Small intestine (tissue), 7 donors: ENCODE data around the gene SPINDOC. TPM values are rescaled to one million over a fixed set of nuclear protein-coding genes. Genes with fewer than 3 reads are reported as not detected.

ENCODE experiments used
- DNase-seq, 2 donors: peaks; one replicate each; pipeline versions ENCODE4 v3.0.0 to v3.0.0-alpha.2; 2013
- FAIRE-seq: peaks from 2 replicates; lab custom pipeline; 2012; peaks lifted over from hg19 to GRCh38; lab: Jason Lieb, UNC
- H3K27ac ChIP-seq, 3 donors: one replicate each; pipeline ENCODE4 v1.5.1; 2013; ENCODE audit warnings: low read length in 2 of 3, mild to moderate bottlenecking in 2 of 3, control low read depth in 1 of 3, inconsistent platforms in 1 of 3, low read depth in 1 of 3, moderate library complexity in 1 of 3
- H3K27me3 ChIP-seq, 3 donors: one replicate each; pipeline ENCODE4 v1.6.1; 2013; ENCODE audit warnings: low read length in 3 of 3, inconsistent platforms in 1 of 3; ENCODE audit not compliant: control insufficient read depth in 3 of 3, insufficient read depth in 3 of 3
- H3K36me3 ChIP-seq, 3 donors: one replicate each; pipeline ENCODE4 v1.6.1; 2013; ENCODE audit warnings: low read length in 3 of 3, inconsistent platforms in 1 of 3, low read depth in 1 of 3, mild to moderate bottlenecking in 1 of 3, moderate library complexity in 1 of 3; ENCODE audit not compliant: control insufficient read depth in 3 of 3, insufficient read depth in 2 of 3
- H3K4me1 ChIP-seq, 3 donors: one replicate each; pipeline ENCODE4 v1.6.1; 2013; ENCODE audit warnings: low read length in 2 of 3, inconsistent platforms in 1 of 3, low read depth in 1 of 3, mild to moderate bottlenecking in 1 of 3, moderate library complexity in 1 of 3; ENCODE audit not compliant: control insufficient read depth in 3 of 3, insufficient read depth in 2 of 3
- H3K4me3 ChIP-seq, 3 donors: one replicate each; pipeline ENCODE4 v1.5.1; 2013; ENCODE audit warnings: low read length in 3 of 3, control low read depth in 1 of 3, inconsistent platforms in 1 of 3, low read depth in 1 of 3, mild to moderate bottlenecking in 1 of 3, moderate library complexity in 1 of 3
- H3K9me3 ChIP-seq, 2 donors: one replicate each; pipeline ENCODE4 v1.6.1; 2013; ENCODE audit warnings: low read depth in 1 of 2, low read length in 1 of 2; ENCODE audit not compliant: control insufficient read depth in 2 of 2, insufficient read depth in 1 of 2
- WGBS, 3 donors: extraction: QIAGEN DNeasy Blood & Tissue Kit; methylation state at CpG; one replicate each; pipeline ENCODE4 v1.1.7; 2013; 5-methylcytosine and 5-hydroxymethylcytosine counted together
- polyA plus RNA-seq, 4 donors: library from polyadenylated mRNA; stranded (reverse) in 3 of 4; unstranded in 1 of 4; fragments of 200-250 nt in 3 of 4; fragments of 120-200 nt in 1 of 4; gene quantifications; one replicate each; pipeline versions ENCODE4 v1.2.1 to v1.2.3, GENCODE V29; 2013
- donor health status: healthy with polysubstance abuse.
- donor health status: control.
- donor health status: control.
- donor health status: Bipolar disorder and iron deficiency.
- donor health status: healthy.

Gene SPINDOC
- polyA plus RNA-seq, 4 donors = 1.1 to 17.4 (median 5.4) TPM

DNA sequence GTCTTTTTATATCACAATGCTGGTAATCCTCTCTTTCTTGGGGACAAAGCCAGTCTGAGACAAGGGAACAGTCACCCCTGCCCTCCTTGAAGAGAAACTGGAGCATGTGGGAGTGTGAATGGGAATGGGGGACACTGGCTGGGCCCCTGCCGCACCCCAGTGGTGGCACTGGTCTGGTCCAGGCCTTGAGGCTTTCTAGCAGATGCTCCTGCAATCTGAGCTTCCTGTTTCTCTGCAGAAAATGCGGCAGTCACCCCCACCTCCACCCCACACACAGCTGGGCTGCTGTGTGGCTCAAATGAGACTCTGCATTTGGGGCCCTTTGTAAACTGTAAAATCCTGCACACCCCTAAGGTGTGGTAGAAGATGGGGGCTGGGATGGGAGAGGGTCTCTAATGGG, 19.1 kb downstream of the SPINDOC start:
- H3K27me3 ChIP-seq = no peaks in the 10 kb centered on the region
- DNase-seq (no peak), FAIRE-seq (no peak)
- WGBS, 3 donors = 50 to 76% (median 72%) methylated on average over 2 of the region's 2 CpGs
- no peak overlapping the region for H3K4me3 ChIP-seq
- peaks cover 0 to 10% (median 0%) of the 10 kb centered on the region in 3 donors for H3K4me1 ChIP-seq
- no peak overlapping the region for H3K27ac ChIP-seq
- H3K36me3 ChIP-seq = peaks cover 0 to 15% (median 0%) of the 10 kb centered on the region in 3 donors
- H3K9me3 ChIP-seq = no peaks in the 10 kb centered on the region

DNA sequence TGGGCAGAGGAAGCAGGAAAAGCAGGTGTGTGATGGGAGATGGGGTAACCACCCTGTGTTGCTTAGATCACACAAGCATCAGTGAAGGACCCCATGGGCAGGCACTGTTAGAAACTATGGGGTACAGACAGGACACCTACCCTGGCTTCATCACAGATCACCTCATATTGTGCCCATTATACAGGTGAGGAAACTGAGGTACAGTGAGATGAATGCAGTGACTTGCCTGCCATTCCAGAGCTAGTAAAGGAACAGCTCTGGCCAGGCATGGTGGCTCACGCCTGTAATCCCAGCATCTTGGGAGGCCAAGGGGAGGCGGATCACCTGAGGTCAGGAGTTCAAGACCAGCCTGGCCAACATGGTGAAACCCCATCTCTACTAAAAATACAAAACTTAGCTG, 19.8 kb downstream of the SPINDOC start:
- Histone ChIP-seq H3K36me3 (peaks cover 0 to 10% (median 0%) of the 10 kb centered on the region in 3 donors), H3K9me3 (no peaks in the 10 kb centered on the region), H3K27ac (no peak overlapping the region), H3K27me3 (no peaks in the 10 kb centered on the region), H3K4me1 (peaks cover 0 to 17% (median 6%) of the 10 kb centered on the region in 3 donors), H3K4me3 (no peak overlapping the region)
- FAIRE-seq (no peak), DNase-seq (no peak)
- WGBS, 3 donors = 90 to 100% (median 97%) methylated on average over 2 of the region's 2 CpGs

DNA sequence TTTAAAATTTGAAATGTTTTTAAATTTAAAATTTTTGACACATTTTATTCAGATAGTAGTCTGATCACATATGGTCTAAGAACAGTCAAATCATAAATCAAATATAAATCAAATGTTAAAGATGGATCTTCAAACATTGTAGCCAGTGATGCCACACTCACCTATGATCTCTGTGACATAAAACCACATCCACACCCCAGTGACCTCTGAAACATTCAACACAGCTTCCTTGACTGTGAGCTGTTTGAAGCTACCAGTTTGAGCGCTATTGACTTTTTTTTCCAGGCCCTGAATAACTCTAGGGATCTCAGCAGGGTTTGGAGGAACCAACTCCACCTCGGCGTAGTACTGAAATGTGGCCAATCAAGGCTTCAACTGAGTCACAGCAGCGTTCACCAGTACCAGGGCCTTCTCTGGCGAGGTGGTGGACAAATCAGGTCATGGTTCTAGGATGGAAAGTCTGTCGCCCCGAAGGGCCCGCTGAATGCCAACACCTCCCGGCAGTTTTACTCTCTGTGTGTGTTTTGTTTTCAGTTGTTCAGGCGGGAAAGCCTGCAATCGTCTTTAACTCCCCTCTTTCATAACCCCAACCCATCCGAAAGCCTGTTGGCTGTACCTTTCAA, 21.4 kb downstream of the SPINDOC start:
- peaks cover 0 to 4% (median 0%) of the 10 kb centered on the region in 3 donors for H3K36me3 ChIP-seq
- H3K27ac ChIP-seq = no peak overlapping the region
- no peak for FAIRE-seq
- peaks cover 0 to 21% (median 6%) of the 10 kb centered on the region in 3 donors for H3K4me1 ChIP-seq
- no peak overlapping the region for H3K4me3 ChIP-seq
- no peaks in the 10 kb centered on the region for H3K9me3 ChIP-seq
- DNase-seq = peak; percentile 37 to 63
- WGBS, 3 donors = 85 to 89% (median 89%) methylated on average over 12 of the region's 12 CpGs
- H3K27me3 ChIP-seq = no peaks in the 10 kb centered on the region

DNA sequence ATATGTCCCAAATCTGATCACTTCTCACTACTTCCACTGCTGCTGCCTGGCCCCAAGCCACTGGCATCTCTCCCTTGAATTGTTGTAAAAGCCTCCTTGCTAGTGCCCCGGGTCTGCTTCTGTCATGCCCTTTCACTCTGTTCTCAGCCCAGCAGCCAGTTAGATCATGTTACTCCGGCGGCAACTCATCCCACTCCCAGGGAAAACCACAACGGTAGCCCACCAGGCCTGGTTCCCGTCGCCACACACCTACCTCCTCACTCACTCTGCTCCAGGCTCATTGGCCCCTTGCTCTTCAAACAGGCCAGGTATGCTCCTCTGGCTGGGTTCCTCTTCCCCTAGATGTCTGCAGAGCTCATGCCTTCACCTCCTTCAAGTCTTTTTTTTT, 21.9 kb downstream of the SPINDOC start:
- 84 to 91% (median 86%) methylated on average over 6 of the region's 6 CpGs for whole genome bisulfite sequencing, 3 donors
- H3K27ac ChIP-seq = no peak overlapping the region
- peaks cover 0 to 4% (median 0%) of the 10 kb centered on the region in 3 donors for H3K36me3 ChIP-seq
- H3K4me3 ChIP-seq = no peak overlapping the region
- peaks cover 0 to 21% (median 6%) of the 10 kb centered on the region in 3 donors for H3K4me1 ChIP-seq
- no peak for DNase-seq
- no peak for FAIRE-seq
- H3K9me3 ChIP-seq = no peaks in the 10 kb centered on the region
- H3K27me3 ChIP-seq = no peaks in the 10 kb centered on the region

DNA sequence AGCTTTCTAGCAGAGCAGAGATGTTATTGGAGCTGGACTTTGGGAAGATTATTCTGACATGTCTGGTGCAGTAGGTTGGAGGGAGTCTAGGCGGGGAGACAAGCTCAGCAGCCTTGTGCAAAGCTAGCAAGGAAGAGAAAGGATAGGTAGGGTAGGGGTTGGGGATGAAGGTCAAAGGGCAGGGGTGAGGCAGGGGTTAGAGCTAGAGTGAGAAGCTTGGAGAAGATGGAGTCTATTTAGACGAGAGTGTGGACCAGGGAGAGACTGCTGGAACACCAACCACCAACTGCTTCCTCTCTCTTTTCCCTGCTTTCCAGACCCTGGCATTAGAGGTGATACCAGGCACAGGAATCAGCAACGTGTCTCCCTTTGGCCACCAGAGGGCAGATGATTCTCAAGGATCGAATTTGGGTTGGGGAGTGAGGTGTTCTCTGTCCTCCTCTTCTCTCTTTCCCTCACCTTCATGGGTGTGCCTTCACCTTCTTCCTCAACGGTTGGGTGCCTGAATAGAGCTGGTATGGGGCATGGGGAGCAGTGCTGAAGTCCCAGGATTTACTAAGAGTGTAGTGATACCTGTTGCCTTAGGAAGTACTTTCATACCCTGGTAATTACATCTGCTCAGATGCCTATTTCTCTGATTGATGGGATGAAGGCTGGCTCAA, 23.9 kb downstream of the SPINDOC start:
- H3K27me3 ChIP-seq = no peaks in the 10 kb centered on the region
- H3K4me3 ChIP-seq = no peak overlapping the region
- peak overlapping the region in 2 of 3 donors; percentile 7 to 92 for H3K27ac ChIP-seq
- peaks cover 0 to 31% (median 6%) of the 10 kb centered on the region in 3 donors for H3K4me1 ChIP-seq
- H3K36me3 ChIP-seq = peaks cover 0 to 5% (median 0%) of the 10 kb centered on the region in 3 donors
- WGBS, 3 donors = 9 to 11% (median 10%) methylated on average over 5 of the region's 5 CpGs
- H3K9me3 ChIP-seq = no peaks in the 10 kb centered on the region
- peak; percentile 85 to 89 for DNase-seq
- no peak for FAIRE-seq

DNA sequence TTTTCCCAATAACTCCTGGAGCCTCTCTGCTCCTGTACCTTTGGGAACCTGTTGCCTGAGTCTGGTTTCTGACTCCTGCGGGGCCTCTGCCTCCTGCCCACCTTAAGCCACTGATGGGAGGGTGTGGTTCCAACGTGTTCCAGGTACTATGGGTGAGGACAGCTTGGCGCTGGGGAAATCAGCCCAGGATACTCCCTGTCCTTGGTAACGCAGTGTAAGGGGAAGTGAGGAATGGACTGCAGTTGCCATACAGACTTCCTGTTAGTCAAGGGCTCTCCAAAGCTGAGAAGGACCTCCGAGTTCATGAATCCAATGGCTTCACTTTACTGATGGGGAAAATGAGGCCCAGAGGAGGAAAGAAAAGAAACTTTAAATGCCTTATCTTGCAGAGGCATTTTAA, 24.5 kb downstream of the SPINDOC start:
- 29 to 41% (median 32%) methylated on average over 5 of the region's 5 CpGs for whole genome bisulfite sequencing, 3 donors
- no peaks in the 10 kb centered on the region for H3K27me3 ChIP-seq
- peak; percentile 20 to 35 for DNase-seq
- no peaks in the 10 kb centered on the region for H3K9me3 ChIP-seq
- FAIRE-seq = no peak
- H3K36me3 ChIP-seq = peaks cover 0 to 8% (median 0%) of the 10 kb centered on the region in 3 donors
- no peak overlapping the region for H3K4me3 ChIP-seq
- H3K27ac ChIP-seq = peak overlapping the region; percentile 60 to 92 (median 88)
- H3K4me1 ChIP-seq = peaks cover 0 to 37% (median 6%) of the 10 kb centered on the region in 3 donors

DNA sequence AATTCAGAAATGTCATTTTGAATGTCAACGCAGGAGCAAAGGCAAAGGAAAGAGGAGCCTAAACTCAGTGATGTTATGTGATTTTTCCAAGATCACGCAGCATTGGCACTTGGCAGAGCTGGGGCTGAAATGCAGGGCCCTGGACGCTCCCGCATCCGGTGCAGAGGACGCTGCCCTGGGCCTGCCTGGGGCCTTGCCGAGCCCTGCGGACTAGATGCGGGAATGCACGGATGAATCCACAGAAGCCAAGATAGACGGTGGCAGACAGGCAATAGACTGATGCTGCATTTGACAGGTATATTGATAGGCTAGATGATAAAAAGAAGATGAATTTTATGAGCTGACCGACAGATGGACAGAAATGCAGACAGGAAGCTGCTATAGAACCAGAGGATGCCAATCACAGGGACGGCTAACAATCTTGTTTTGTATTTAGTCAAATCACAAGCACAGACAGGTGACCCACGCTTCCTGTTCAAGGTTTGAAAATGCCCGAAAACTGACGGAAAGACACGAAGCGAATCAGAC, 25.0 kb downstream of the SPINDOC start:
- H3K4me1 ChIP-seq = peaks cover 1 to 42% (median 8%) of the 10 kb centered on the region in 3 donors
- DNase-seq (no peak), FAIRE-seq (no peak)
- no peaks in the 10 kb centered on the region for H3K27me3 ChIP-seq
- H3K4me3 ChIP-seq = peak overlapping the region in 1 of 3 donors; percentile 30
- H3K9me3 ChIP-seq = no peaks in the 10 kb centered on the region
- whole genome bisulfite sequencing, 3 donors = 8 to 27% (median 20%) methylated on average over 18 of the region's 18 CpGs
- peak overlapping the region; percentile 60 to 92 (median 88) for H3K27ac ChIP-seq
- H3K36me3 ChIP-seq = peaks cover 0 to 10% (median 0%) of the 10 kb centered on the region in 3 donors

DNA sequence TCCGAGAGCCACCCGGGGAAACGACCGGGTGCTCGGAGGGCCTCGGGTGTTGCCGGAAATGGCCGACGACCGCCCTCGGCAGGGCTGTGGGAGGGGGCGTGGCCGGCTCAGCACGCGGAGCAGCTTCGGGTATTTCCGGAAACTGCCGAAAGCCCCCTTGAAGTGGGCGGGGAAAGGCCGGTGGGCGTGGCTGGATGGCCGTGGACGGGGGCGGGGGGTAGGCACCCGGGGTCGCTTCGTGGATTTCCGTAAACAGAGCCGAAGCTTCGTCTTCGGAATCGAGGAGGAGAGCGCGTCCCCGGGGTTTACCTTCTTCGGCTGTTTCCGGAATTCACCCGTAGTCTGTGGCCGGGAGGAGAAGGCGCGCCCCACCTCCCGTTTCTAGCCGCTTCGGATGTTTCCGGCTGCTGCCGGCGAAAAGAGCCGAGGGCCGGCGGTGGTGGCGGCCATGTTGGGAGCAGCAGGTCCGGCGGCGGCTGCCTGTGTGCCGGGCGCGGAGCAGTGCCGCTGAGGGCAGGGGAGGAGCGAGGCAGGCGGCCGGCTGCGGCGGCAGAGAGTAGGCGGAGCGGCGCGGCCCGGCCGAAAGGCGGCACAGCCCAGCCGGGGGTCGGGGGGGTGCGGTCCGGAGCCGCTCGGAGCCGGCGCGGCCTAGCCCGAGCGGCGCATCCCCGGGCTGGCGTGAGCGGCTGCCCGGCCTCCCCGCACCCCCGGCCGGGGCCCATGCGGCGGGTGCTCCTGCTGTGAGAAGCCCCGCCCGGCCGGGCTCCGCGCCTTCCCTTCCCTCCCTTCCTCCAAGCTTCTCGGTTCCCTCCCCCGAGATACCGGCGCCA, 25.6 kb downstream of the SPINDOC start, which contains the start of gene MARK2:
MARK2 (plus strand) TSS at position 433 of the 830 bp plus-strand sequence; CDS start at position 830, 397 bp downstream.
- H3K36me3 ChIP-seq = peaks cover 0 to 16% (median 0%) of the 10 kb centered on the region in 3 donors
- peak; percentile 99 for DNase-seq
- H3K9me3 ChIP-seq = no peaks in the 10 kb centered on the region
- peak within 1 kb of the TSS; percentile 73 to 93 (median 93) for H3K4me3 ChIP-seq
- 0 to 1% (median 0%) methylated on average over 64 to 100 of the region's 100 CpGs for WGBS, 3 donors
- H3K27me3 ChIP-seq = no peaks in the 10 kb centered on the region
- no peak for FAIRE-seq
- peaks cover 2 to 47% (median 10%) of the 10 kb centered on the region in 3 donors for H3K4me1 ChIP-seq
- peak within 1 kb of the TSS; percentile 71 to 92 (median 88) for H3K27ac ChIP-seq
